GM12892 (cell line): Measurements from ENCODE around the gene ANKRD22.

Source experiments
- POLR2A ChIP-seq: IDR thresholded peaks from 2 replicates; pipeline ENCODE4 v1.6.1; 2011; ENCODE audit warnings: low read depth, low read length, control low read depth
- TAF1 ChIP-seq: IDR thresholded peaks from 2 replicates; pipeline ENCODE4 v1.6.1; 2011; ENCODE audit warnings: low read depth, mild to moderate bottlenecking, control low read depth, low read length, borderline replicate concordance

DNA sequence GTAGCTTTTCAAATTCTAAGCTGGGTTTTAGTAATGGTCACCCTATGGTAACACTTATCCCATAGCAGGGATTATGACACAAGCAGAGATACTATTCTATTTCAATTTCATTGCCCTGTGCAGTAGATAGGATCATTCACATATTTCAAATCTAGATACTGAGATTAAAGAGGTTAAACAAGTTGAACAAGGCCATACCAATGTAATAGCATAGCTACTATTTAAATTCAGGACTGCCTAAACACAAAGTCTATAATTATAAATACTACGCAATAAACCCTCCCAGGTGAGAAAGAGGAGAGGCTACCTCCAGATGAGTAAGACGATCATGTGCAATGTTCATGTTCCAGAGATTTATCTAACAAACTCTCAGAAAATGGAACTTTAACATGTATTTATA is 48.0 kb downstream of the ANKRD22 start:
- TF ChIP-seq POLR2A (no peak), TAF1 (no peak)
